Caki2 (cell line): ENCODE data around the gene HELB. TPM values are rescaled to one million over a fixed set of nuclear protein-coding genes. Genes with fewer than 3 reads are reported as not detected.
"Not testable (repeated sequence)": the region's sequence is repeated elsewhere in the genome, so short reads cannot be mapped to it uniquely, and the experiment has no call there.

Experiments used
- DNase-seq: peaks from one replicate; pipeline ENCODE4 v3.0.0-alpha.2; 2015; ENCODE audit warnings: low read depth
- in situ Hi-C: cut with HindIII; loops from 2 replicates; pipeline ENCODE4 v1.10.0; 2016; ENCODE audit warnings: low sequenced_read_pairs, low pct_unique_long_range_greater_than_20kb, mixed read lengths
- total RNA-seq: library from RNA; depleted of rRNA; stranded (reverse); fragments of >200 nt; shearing (Covaris generic); gene quantifications from 2 replicates; pipeline ENCODE4 v1.2.3, GENCODE V29; 2014; ENCODE audit warnings: low replicate concordance

HELB gene
- total RNA-seq, 1 experiment from 2014 or later, result 8.0 TPM

DNA sequence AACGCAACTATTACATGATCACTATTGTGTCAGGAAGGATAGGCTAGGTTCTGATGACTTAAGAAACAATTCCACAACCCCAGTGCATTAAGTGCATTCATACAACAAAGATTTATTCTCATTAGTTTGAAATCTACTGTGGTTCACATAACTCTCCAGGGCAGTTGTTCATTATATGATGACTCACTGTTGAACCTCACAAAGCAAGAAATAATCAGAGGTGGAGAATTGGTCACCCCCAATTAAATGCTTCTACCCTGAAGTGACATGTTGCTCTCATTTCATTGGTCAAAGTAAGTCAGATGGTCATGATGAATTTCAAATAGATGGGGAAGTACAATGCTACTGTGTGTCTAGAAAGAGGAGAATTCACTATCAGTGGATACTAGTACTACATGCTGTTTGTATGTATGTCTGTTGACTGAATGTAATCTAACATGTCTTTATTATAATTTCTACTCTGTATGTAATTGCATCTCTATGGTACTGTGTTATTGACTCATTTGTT, 6.1 kb upstream of the HELB start:
- in situ Hi-C loops, result no loop called here
- DNase-seq, result peak; percentile 43

GRCh38 chr12:66297080-66297479, 5.2 kb upstream of the HELB start:
- no peak for DNase-seq
- in situ Hi-C loops, result no loop called here

DNA sequence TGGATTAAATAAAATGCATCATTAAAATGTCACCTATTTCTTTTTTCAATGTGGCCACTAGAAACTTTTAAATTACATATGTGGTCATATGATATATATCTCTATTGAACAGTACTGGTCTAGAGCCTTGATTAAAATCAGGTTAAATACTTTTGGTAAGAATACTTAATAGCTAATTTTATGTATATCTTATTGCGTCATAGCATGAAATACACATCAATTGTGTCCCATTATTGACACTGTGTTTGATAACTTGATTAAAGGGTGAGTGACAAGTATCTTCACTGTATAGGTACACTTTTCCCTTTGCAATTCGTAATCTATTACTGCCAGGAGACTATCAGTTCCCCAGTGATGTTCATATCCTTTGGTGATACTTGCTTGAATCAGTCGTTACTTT, 4.4 kb upstream of the HELB start:
- DNase-seq, result no peak
- in situ Hi-C loops, result no loop called here

DNA sequence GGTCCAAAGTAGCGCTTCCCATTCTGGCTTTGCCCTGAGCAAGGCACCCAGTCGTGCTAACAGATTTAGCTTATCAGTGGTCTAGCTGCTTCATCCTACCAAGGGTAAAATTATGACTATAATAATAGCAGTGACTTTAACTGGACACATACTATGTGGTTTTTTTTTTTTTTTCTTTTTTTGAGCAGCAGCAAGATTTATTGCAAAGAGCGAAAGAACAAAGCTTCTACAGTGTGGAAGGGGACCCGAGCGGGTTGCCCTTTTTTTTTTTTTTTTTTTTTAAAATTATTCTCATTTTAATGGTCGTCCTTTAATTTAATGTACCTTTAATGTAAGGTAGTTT, 505 bp downstream of the HELB start:
- in situ Hi-C loops, result no loop called here
- no peak for DNase-seq

DNA sequence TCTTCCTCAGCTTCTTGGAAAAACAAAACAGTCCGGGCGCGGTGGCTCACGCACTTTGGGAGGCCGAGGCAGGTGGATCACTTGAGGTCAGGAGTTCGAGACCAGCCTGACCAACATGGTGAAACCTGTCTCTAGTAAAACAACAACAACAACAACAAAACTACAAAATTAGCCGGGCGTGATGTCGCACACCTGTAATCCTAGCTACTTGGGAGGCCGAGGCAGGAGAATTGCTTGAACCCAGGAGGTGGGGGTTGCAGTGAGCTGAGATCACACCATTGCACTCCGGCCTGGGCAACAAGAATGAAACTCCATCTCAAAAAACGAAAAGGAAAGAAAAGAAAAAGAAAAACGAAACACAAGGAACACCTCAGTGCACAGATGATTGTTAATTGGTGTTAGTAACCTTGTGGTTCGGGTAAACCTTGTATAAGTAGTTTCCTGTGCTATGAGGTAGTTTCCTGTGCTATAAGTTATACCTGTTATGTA, 1.1 kb downstream of the HELB start:
- DNase-seq, in situ Hi-C loops: not testable (repeated sequence)

DNA sequence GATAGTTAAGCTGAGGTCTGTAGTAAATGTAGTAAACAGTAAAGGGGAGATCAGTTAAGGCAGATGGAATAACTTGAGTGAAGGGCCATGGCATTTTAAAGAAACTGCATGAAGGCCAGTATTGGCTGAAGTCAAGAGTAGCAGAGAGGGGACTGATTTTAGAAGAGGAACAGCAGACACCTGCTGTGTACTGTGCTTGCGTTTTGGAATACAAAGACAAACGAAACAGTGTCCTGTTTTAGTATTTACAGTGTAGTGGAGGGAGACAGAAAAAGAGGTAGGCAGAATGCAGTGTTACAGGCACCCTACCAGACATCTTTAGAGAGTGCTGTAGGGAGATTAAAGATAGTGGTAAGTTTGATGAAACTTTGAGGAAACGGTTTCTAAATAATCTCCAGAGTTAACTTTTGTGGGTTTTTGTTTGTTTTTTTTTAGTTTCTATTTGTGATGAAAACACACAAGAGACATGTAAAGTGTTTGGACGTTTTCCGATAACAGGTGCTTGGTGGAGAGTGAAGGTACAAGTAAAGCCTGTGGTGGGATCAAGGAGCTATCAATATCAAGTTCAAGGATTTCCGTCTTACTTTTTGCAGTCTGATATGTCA, 2.1 kb downstream of the HELB start:
- no peak for DNase-seq
- in situ Hi-C loops, result no loop called here

- no peak for DNase-seq
Observed at GRCh38 chr12:66309606-66310005, 7.3 kb downstream of the HELB start.

DNA sequence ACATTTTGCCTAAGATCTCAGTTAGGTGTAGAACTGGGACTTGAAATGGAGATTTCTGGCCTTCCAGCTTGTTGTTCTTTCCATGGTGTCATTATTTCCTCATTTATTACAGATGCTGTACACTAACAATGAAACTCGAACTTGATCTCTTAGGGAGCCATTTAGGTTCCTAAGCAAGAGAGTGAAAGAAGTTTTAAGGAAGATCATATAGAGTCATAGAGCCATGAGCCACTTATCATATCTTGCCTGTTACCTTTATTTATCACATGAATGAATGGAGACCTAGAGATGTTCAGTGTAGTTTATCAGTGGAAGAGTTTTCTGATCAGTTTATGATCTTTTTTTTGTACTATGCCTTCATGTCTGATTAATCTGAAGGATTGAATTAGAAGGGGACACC, 9.9 kb downstream of the HELB start:
- DNase-seq, result no peak
- in situ Hi-C loops, result no loop called here

More at GRCh38 chr12:66309606-66310005, 7.3 kb downstream of the HELB start:
- in situ Hi-C loops, result no loop called here

- DNase-seq, result no peak
- in situ Hi-C loops, result no loop called here
Observed at GRCh38 chr12:66314278-66314677, 12.0 kb downstream of the HELB start.

GRCh38 chr12:66319266-66319954, 17.1 kb downstream of the HELB start:
- in situ Hi-C loops, result no loop called here

DNA sequence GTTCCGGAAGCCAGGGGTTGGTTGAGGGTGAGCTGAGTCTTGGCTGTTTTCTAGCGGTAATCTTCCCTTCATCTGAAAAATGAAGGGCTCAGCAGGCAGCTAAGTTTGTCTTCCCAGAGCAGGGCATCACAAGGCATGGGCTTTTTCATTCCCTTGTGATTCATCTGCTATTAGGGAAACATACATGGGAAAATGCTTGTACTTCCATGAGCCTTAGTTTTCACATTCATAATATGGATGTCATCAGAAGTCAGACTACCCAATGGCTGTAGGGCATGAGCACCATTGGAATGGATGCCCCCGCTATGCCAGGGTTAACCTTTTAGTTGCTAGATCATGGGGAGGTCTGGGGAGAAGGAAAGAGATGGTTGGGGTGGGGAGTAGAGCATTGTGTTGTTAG, 18.7 kb downstream of the HELB start:
- in situ Hi-C loops, result no loop called here
- no peak for DNase-seq

More at GRCh38 chr12:66319266-66319954, 17.1 kb downstream of the HELB start:
- DNase-seq, result no peak

- DNase-seq, result no peak
- in situ Hi-C loops, result no loop called here
Observed at GRCh38 chr12:66321435-66321834, 19.1 kb downstream of the HELB start.

- no peak for DNase-seq
- in situ Hi-C loops, result no loop called here
Observed at GRCh38 chr12:66323017-66323416, 20.7 kb downstream of the HELB start.

DNA sequence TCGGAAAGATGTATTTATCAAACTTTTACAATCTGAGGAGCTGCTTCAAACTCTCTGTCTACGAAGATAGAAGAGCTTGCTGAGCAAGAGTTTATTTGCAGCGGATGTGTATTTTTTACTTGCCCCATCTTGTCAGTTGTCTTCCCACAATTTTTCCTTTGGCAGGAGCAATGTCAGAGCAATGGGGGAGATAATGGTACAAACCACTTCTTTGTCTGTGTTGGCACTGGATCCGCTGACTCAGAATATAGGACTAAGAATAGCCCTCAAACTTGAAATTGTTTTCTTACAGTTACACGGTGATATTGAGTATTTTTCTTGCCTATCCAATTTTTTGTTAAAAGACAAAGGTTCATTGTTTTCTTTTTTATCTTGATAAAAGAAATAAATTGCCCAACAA, 27.6 kb downstream of the HELB start:
- DNase-seq, result no peak
- in situ Hi-C loops, result no loop called here

- no peak for DNase-seq
- in situ Hi-C loops, result no loop called here
Observed at GRCh38 chr12:66331016-66331415, 28.7 kb downstream of the HELB start.

DNA sequence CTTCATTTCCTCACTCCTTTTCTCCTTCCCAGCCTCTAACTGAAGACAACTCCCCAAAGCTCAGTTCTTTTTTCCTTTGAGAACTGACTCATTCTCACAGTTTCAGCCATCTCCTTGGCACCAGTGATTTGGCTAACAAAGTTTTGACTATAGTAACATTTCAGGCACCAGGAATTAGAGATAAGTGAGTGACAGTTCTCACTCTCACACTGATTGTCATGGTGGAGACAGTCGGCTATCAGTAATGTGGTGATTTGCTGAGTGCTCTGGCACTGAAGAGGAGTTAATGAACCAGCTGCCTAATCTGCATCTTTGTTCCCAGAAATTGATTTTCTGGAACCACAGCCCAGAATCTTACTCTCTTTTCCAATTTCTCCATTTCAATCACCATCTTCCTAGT, 29.5 kb downstream of the HELB start:
- DNase-seq, result no peak
- in situ Hi-C loops, result no loop called here

- in situ Hi-C loops, result no loop called here
Observed at GRCh38 chr12:66335746-66336145, 33.5 kb downstream of the HELB start.

DNA sequence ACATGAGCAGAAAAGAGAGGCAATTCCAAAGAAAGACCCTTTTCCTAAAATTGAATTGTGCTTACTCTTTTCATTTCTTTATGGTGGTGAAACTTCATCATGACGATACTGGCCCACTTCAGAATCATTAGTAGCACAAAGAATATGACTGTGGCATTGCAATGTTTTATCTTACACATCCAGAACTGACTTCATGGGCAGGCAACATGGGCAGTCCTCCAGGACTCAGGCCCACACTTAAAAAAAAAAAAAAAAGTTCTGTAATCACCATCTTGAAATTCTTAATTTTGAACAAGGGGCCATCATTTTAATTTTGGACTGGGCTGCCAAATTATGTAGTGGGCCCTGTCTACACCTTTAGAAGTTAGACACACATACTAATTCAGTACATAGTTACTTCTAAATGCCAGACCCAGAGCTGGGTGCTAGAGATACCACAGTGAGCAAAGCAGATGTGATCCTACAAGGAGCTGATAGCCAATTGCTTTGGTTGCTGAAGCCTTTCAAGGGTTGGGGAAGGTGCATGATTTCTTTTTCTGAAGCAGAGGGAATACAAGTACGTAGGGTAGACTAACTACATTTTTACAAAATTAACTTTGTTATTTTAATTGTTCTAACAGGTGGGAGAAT, 35.2 kb downstream of the HELB start:
- in situ Hi-C loops, result no loop called here
- DNase-seq, result no peak

More at GRCh38 chr12:66335746-66336145, 33.5 kb downstream of the HELB start:
- DNase-seq, result no peak

- in situ Hi-C loops, result no loop called here
- DNase-seq, result no peak
Observed at GRCh38 chr12:66340131-66340530, 37.8 kb downstream of the HELB start.
